PC-3 (cell line): ENCODE measurements around the gene PLXND1.

Experiments
- EZH2 ChIP-seq: fragments of 300-600 bp; sonication (generic); IDR thresholded peaks from one replicate; pipeline ENCODE4 v1.6.1; 2017; ENCODE audit warnings: antibody characterized with exemption, mild to moderate bottlenecking, low read length; ENCODE audit not compliant: unreplicated experiment
- EZH2phosphoT487 ChIP-seq: fragments of 300-600 bp; sonication (generic); IDR thresholded peaks from 2 replicates; pipeline ENCODE4 v1.6.1; 2018; ENCODE audit warnings: mild to moderate bottlenecking, antibody characterized with exemption, low read length, borderline replicate concordance
- TF ChIP-seq, protein P1 (sequence below): fragments of 300-600 bp; sonication (generic); conservative IDR thresholded peaks from 2 replicates; pipeline ENCODE4 v1.5.1; 2017; ENCODE audit warnings: antibody characterized with exemption, low read depth, mild to moderate bottlenecking, low read length

DNA sequence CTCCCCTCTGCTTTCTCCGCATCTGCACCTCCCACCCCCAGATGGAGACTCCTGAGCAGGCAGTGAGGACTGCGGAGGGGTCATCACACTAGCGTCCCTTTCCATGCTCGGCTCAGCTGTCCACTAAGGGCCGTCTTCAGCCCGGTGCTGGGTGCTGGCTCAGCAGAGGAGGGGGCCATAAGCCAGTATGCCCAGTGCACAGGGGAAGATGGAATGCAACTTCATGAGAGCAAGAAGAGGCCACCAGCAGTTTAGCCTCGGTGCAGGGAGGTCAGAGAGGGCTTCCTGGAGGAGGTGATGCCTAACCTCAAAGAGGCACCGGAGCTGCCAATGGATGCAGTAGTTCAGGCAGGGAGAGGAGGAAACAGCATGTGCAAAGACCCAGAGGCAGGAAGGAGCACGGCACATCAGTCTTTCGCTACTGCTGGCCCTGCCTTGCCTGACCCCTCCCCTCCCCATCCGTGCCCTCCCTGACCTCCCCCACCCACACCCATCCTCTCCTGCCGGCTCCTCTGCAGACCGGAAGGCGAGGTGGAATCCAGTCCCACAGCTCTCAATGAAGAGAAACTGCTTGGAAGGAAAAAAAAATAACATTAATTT, 15.2 kb upstream of the PLXND1 start:
- TF ChIP-seq, protein P1, sequence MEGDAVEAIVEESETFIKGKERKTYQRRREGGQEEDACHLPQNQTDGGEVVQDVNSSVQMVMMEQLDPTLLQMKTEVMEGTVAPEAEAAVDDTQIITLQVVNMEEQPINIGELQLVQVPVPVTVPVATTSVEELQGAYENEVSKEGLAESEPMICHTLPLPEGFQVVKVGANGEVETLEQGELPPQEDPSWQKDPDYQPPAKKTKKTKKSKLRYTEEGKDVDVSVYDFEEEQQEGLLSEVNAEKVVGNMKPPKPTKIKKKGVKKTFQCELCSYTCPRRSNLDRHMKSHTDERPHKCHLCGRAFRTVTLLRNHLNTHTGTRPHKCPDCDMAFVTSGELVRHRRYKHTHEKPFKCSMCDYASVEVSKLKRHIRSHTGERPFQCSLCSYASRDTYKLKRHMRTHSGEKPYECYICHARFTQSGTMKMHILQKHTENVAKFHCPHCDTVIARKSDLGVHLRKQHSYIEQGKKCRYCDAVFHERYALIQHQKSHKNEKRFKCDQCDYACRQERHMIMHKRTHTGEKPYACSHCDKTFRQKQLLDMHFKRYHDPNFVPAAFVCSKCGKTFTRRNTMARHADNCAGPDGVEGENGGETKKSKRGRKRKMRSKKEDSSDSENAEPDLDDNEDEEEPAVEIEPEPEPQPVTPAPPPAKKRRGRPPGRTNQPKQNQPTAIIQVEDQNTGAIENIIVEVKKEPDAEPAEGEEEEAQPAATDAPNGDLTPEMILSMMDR = no peak
- TF ChIP-seq EZH2 (no peak), EZH2phosphoT487 (no peak)
